CD4-positive, CD25-positive, alpha-beta regulatory T cell (primary cell): ENCODE data around the gene CBFA2T3. TPM values are rescaled to one million over a fixed set of nuclear protein-coding genes. Genes with fewer than 3 reads are reported as not detected.

Source experiments
- ATAC-seq, 2 donors: fragments of 150-1000 bp; cut with Tn5 transposase; one replicate each; pipeline ENCODE4 v1.10.0; 2021; ENCODE audit warnings: low read depth in 2 of 2, moderate number of reproducible peaks in 2 of 2, moderate library complexity in 1 of 2
- DNase-seq, 3 donors: peaks; one replicate each; pipeline versions ENCODE4 v3.0.0 to v3.0.0-alpha.2; 2012 to 2022; ENCODE audit warnings: mixed read lengths in 1 of 3
- H3K27ac ChIP-seq: one replicate; pipeline ENCODE4 v1.7.0; 2013; ENCODE audit warnings: mild to moderate bottlenecking, low read length; ENCODE audit not compliant: insufficient read depth, poor library complexity, severe bottlenecking
- H3K27me3 ChIP-seq: one replicate; pipeline ENCODE4 v1.7.0; 2013; ENCODE audit warnings: low read length; ENCODE audit not compliant: control insufficient read depth, insufficient read depth
- H3K36me3 ChIP-seq: one replicate; pipeline ENCODE4 v1.7.0; 2013; ENCODE audit warnings: mild to moderate bottlenecking, low read length, moderate library complexity; ENCODE audit not compliant: control insufficient read depth, insufficient read depth
- H3K4me1 ChIP-seq: 2 replicates; pipeline ENCODE4 v1.7.0; 2013; ENCODE audit warnings: mild to moderate bottlenecking, low read length; ENCODE audit not compliant: insufficient read depth, control insufficient read depth, poor library complexity, severe bottlenecking
- H3K4me3 ChIP-seq: one replicate; pipeline ENCODE4 v1.7.0; 2013; ENCODE audit warnings: low read depth, mild to moderate bottlenecking, low read length, moderate library complexity
- H3K9me3 ChIP-seq, 2 experiments: 1 replicate in 1 of 2; 2 replicates in 1 of 2; pipeline ENCODE4 v1.7.0; 2013; ENCODE audit warnings: low read length in 2 of 2, mild to moderate bottlenecking in 1 of 2, moderate library complexity in 1 of 2; ENCODE audit not compliant: control insufficient read depth in 2 of 2
- H3K27ac Mint-ChIP-seq, 3 donors: one replicate each; pipeline ENCODE4 v1.8.0; 2020 to 2022; ENCODE audit warnings: mild to moderate bottlenecking in 3 of 3, mixed read lengths in 3 of 3, moderate library complexity in 2 of 3
- H3K27me3 Mint-ChIP-seq: one replicate; pipeline ENCODE4 v1.8.0; 2022; ENCODE audit warnings: mild to moderate bottlenecking, mixed read lengths
- H3K36me3 Mint-ChIP-seq: one replicate; pipeline ENCODE4 v1.8.0; 2020; ENCODE audit warnings: mixed read lengths
- H3K4me1 Mint-ChIP-seq, 4 donors: one replicate each; pipeline ENCODE4 v1.8.0; 2020 to 2022; ENCODE audit warnings: mixed read lengths in 4 of 4, mild to moderate bottlenecking in 1 of 4
- H3K4me3 Mint-ChIP-seq, 4 donors: one replicate each; pipeline ENCODE4 v1.8.0; 2020 to 2022; ENCODE audit warnings: mild to moderate bottlenecking in 4 of 4, mixed read lengths in 4 of 4, moderate library complexity in 3 of 4
- H3K9me3 Mint-ChIP-seq, 7 donors: one replicate each; pipeline ENCODE4 v1.8.0; 2020 to 2022; ENCODE audit warnings: mixed read lengths in 7 of 7, mild to moderate bottlenecking in 3 of 7, moderate library complexity in 2 of 7
- polyA plus RNA-seq, 4 donors: library from polyadenylated mRNA; unstranded; fragments of 300-500 nt; fragmentation: Illumina TruSeq; gene quantifications; one replicate each; pipeline ENCODE4 v1.2.3, GENCODE V29; 2021
- total RNA-seq: library from RNA; stranded (reverse); gene quantifications from one replicate; pipeline ENCODE4 v1.2.3, GENCODE V29; 2022

The CBFA2T3 gene
- total and polyA plus RNA-seq, 5 donors from 2014 or later, result 0.25 to 1.3 TPM; not detected in 3

- no peaks in the 10 kb centered on the region for H3K9me3 Mint-ChIP-seq
- no peak overlapping the region for H3K4me3 Mint-ChIP-seq
- H3K4me3 ChIP-seq, result no peak overlapping the region
- H3K27ac Mint-ChIP-seq, result no peak overlapping the region
- H3K27ac ChIP-seq, result no peak overlapping the region
- H3K36me3 Mint-ChIP-seq, result no peaks in the 10 kb centered on the region
- H3K4me1 Mint-ChIP-seq, result peaks cover 0 to 4% (median 0%) of the 10 kb centered on the region in 4 donors
- H3K36me3 ChIP-seq, result no peaks in the 10 kb centered on the region
- no peak for ATAC-seq
- no peaks in the 10 kb centered on the region for H3K4me1 ChIP-seq
- peaks cover under 1% of the 10 kb centered on the region for H3K27me3 ChIP-seq
- no peak for DNase-seq
- peaks cover 20% of the 10 kb centered on the region for H3K27me3 Mint-ChIP-seq
- no peaks in the 10 kb centered on the region for H3K9me3 ChIP-seq
These were observed 42.8 kb downstream of the CBFA2T3 start for GRCh38 chr16:88934066-88934667.

- Mint-ChIP-seq H3K4me3 (no peak overlapping the region), H3K9me3 (no peaks in the 10 kb centered on the region), H3K4me1 (no peaks in the 10 kb centered on the region), H3K27me3 (peaks cover 14% of the 10 kb centered on the region), H3K27ac (no peak overlapping the region), H3K36me3 (no peaks in the 10 kb centered on the region)
- DNase-seq (no peak), ATAC-seq (no peak)
- no peaks in the 10 kb centered on the region for H3K9me3 ChIP-seq
- no peaks in the 10 kb centered on the region for H3K36me3 ChIP-seq
- no peak overlapping the region for H3K27ac ChIP-seq
- H3K27me3 ChIP-seq, result no peaks in the 10 kb centered on the region
- no peak overlapping the region for H3K4me3 ChIP-seq
- no peaks in the 10 kb centered on the region for H3K4me1 ChIP-seq
These were observed 44.1 kb downstream of the CBFA2T3 start for GRCh38 chr16:88932929-88933328.

- H3K27ac ChIP-seq, result no peak overlapping the region
- Mint-ChIP-seq H3K36me3 (no peaks in the 10 kb centered on the region), H3K4me3 (no peak overlapping the region), H3K27ac (no peak overlapping the region), H3K27me3 (peaks cover 5% of the 10 kb centered on the region), H3K4me1 (no peaks in the 10 kb centered on the region), H3K9me3 (no peaks in the 10 kb centered on the region)
- H3K27me3 ChIP-seq, result no peaks in the 10 kb centered on the region
- H3K36me3 ChIP-seq, result no peaks in the 10 kb centered on the region
- no peak for ATAC-seq
- no peaks in the 10 kb centered on the region for H3K4me1 ChIP-seq
- DNase-seq, result no peak
- no peak overlapping the region for H3K4me3 ChIP-seq
- H3K9me3 ChIP-seq, result no peaks in the 10 kb centered on the region
These were observed 45.1 kb downstream of the CBFA2T3 start for GRCh38 chr16:88931936-88932335.

- H3K27me3 Mint-ChIP-seq, result peaks cover under 1% of the 10 kb centered on the region
- no peaks in the 10 kb centered on the region for H3K27me3 ChIP-seq
- no peak overlapping the region for H3K4me3 Mint-ChIP-seq
- H3K9me3 Mint-ChIP-seq, result no peaks in the 10 kb centered on the region
- ATAC-seq (no peak), DNase-seq (no peak)
- H3K36me3 ChIP-seq, result no peaks in the 10 kb centered on the region
- no peak overlapping the region for H3K27ac ChIP-seq
- no peaks in the 10 kb centered on the region for H3K36me3 Mint-ChIP-seq
- no peaks in the 10 kb centered on the region for H3K4me1 ChIP-seq
- H3K4me3 ChIP-seq, result no peak overlapping the region
- H3K9me3 ChIP-seq, result no peaks in the 10 kb centered on the region
- H3K4me1 Mint-ChIP-seq, result no peaks in the 10 kb centered on the region
- H3K27ac Mint-ChIP-seq, result no peak overlapping the region
These were observed 45.6 kb downstream of the CBFA2T3 start for GRCh38 chr16:88931373-88931900.

- Histone ChIP-seq H3K4me3 (no peak overlapping the region), H3K9me3 (no peaks in the 10 kb centered on the region), H3K27ac (no peak overlapping the region), H3K27me3 (no peaks in the 10 kb centered on the region), H3K36me3 (no peaks in the 10 kb centered on the region), H3K4me1 (no peaks in the 10 kb centered on the region)
- H3K4me1 Mint-ChIP-seq, result no peaks in the 10 kb centered on the region
- H3K27ac Mint-ChIP-seq, result no peak overlapping the region
- no peaks in the 10 kb centered on the region for H3K36me3 Mint-ChIP-seq
- no peak for ATAC-seq
- no peaks in the 10 kb centered on the region for H3K27me3 Mint-ChIP-seq
- DNase-seq, result no peak
- H3K9me3 Mint-ChIP-seq, result peaks cover 0 to under 1% (median 0%) of the 10 kb centered on the region in 7 donors
- no peak overlapping the region for H3K4me3 Mint-ChIP-seq
These were observed 46.3 kb downstream of the CBFA2T3 start for GRCh38 chr16:88930716-88931115.

- H3K27ac Mint-ChIP-seq, result no peak overlapping the region
- no peak overlapping the region for H3K4me3 Mint-ChIP-seq
- H3K9me3 ChIP-seq, result no peaks in the 10 kb centered on the region
- no peak overlapping the region for H3K4me3 ChIP-seq
- H3K27ac ChIP-seq, result no peak overlapping the region
- H3K27me3 Mint-ChIP-seq, result no peaks in the 10 kb centered on the region
- no peaks in the 10 kb centered on the region for H3K4me1 Mint-ChIP-seq
- no peaks in the 10 kb centered on the region for H3K4me1 ChIP-seq
- H3K36me3 Mint-ChIP-seq, result no peaks in the 10 kb centered on the region
- ATAC-seq (no peak), DNase-seq (no peak)
- peaks cover 0 to 1% (median 0%) of the 10 kb centered on the region in 7 donors for H3K9me3 Mint-ChIP-seq
- H3K36me3 ChIP-seq, result no peaks in the 10 kb centered on the region
- no peaks in the 10 kb centered on the region for H3K27me3 ChIP-seq
These were observed 47.9 kb downstream of the CBFA2T3 start for GRCh38 chr16:88929091-88929445.

GRCh38 chr16:88928405-88929090 is 48.5 kb downstream of the CBFA2T3 start:
- no peak for ATAC-seq
- no peak overlapping the region for H3K4me3 ChIP-seq
- H3K27me3 ChIP-seq, result no peaks in the 10 kb centered on the region
- Mint-ChIP-seq H3K4me3 (no peak overlapping the region), H3K27ac (no peak overlapping the region), H3K4me1 (no peaks in the 10 kb centered on the region), H3K36me3 (no peaks in the 10 kb centered on the region), H3K27me3 (no peaks in the 10 kb centered on the region), H3K9me3 (peaks cover 0 to 1% (median 0%) of the 10 kb centered on the region in 7 donors)
- no peaks in the 10 kb centered on the region for H3K4me1 ChIP-seq
- H3K36me3 ChIP-seq, result no peaks in the 10 kb centered on the region
- DNase-seq, result no peak
- no peaks in the 10 kb centered on the region for H3K9me3 ChIP-seq
- no peak overlapping the region for H3K27ac ChIP-seq

- no peak for DNase-seq
- no peak overlapping the region for H3K4me3 Mint-ChIP-seq
- Histone ChIP-seq H3K27ac (no peak overlapping the region), H3K27me3 (no peaks in the 10 kb centered on the region), H3K36me3 (no peaks in the 10 kb centered on the region), H3K9me3 (no peaks in the 10 kb centered on the region), H3K4me1 (no peaks in the 10 kb centered on the region), H3K4me3 (no peak overlapping the region)
- H3K27me3 Mint-ChIP-seq, result no peaks in the 10 kb centered on the region
- ATAC-seq, result no peak
- H3K36me3 Mint-ChIP-seq, result no peaks in the 10 kb centered on the region
- peaks cover 0 to 1% (median 0%) of the 10 kb centered on the region in 7 donors for H3K9me3 Mint-ChIP-seq
- H3K4me1 Mint-ChIP-seq, result no peaks in the 10 kb centered on the region
- H3K27ac Mint-ChIP-seq, result no peak overlapping the region
These were observed 49.3 kb downstream of the CBFA2T3 start for GRCh38 chr16:88927661-88928060.
